Hepatocyte (in vitro differentiated cells): ENCODE results near the gene C1QTNF8.

Source experiments
- EZH2 ChIP-seq: fragments of 200-600 bp; sonication (generic); IDR thresholded peaks from 2 replicates; pipeline ENCODE4 v1.6.1; 2016; ENCODE audit warnings: antibody characterized with exemption, mild to moderate bottlenecking, borderline replicate concordance
- EZH2phosphoT487 ChIP-seq: fragments of 200-600 bp; sonication (generic); IDR thresholded peaks from one replicate; pipeline ENCODE4 v1.6.1; 2018; ENCODE audit warnings: antibody characterized with exemption, mild to moderate bottlenecking, low read depth, moderate library complexity; ENCODE audit not compliant: unreplicated experiment, severe bottlenecking
- TF ChIP-seq, protein P1 (sequence below): fragments of 200-600 bp; sonication (generic); IDR thresholded peaks from 2 replicates; pipeline ENCODE4 v1.5.1; 2016; ENCODE audit warnings: antibody characterized with exemption, mild to moderate bottlenecking; ENCODE audit not compliant: poor library complexity

DNA sequence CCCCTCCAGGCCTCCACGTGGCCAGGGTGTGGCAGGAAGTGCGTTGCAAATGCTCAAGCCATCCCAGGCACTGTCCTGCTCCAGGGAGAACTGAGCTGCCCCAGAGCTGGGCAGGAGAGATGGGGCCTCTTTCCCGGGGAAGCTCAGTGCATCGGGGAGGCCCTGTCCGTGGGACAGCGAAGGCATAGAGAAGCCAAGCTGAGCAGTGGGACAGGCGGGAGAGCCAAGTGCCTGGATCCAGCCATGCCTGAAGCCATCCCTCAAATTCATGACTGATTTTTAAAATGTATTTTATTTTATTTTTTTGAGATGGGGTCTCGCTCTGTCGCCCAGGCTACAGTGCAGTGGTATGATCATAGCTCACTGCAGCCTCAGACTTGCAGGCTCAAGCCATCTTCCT lies 48.9 kb downstream of the C1QTNF8 start:
- TF ChIP-seq, protein P1, sequence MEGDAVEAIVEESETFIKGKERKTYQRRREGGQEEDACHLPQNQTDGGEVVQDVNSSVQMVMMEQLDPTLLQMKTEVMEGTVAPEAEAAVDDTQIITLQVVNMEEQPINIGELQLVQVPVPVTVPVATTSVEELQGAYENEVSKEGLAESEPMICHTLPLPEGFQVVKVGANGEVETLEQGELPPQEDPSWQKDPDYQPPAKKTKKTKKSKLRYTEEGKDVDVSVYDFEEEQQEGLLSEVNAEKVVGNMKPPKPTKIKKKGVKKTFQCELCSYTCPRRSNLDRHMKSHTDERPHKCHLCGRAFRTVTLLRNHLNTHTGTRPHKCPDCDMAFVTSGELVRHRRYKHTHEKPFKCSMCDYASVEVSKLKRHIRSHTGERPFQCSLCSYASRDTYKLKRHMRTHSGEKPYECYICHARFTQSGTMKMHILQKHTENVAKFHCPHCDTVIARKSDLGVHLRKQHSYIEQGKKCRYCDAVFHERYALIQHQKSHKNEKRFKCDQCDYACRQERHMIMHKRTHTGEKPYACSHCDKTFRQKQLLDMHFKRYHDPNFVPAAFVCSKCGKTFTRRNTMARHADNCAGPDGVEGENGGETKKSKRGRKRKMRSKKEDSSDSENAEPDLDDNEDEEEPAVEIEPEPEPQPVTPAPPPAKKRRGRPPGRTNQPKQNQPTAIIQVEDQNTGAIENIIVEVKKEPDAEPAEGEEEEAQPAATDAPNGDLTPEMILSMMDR = no peak
- TF ChIP-seq EZH2phosphoT487 (no peak), EZH2 (no peak)
